Stimulated activated naive CD4-positive, alpha-beta T cell (primary cell): ENCODE measurements around the gene ULK4.
"Not testable (repeated sequence)": the region's sequence is repeated elsewhere in the genome, so short reads cannot be mapped to it uniquely, and the experiment has no call there.

Source experiments
- DNase-seq, 6 experiments: peaks; one replicate each; lab custom pipeline; 2025; lab: John Stamatoyannopoulos, UW

Gene ULK4

DNA sequence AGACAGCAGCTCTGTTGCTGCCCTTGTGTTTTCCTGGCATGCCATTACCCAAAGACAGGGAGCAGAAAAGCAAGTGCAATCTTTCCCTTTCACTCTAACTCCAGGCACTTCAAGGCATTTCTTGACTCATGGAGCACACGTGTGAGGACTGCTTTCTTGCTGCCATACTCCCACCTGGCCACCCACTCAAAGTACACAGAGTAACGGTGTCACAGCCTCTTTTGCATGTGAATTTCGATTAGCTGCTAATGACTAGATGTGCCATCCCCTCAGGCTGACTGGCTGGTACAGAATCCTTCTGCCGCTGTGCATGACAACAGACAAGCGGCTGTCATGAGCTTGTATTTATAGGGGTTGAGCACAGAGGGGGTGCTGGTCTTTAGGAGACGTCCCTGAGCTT, 382.0 kb downstream of the ULK4 start:
- no peak for DNase-seq

DNA sequence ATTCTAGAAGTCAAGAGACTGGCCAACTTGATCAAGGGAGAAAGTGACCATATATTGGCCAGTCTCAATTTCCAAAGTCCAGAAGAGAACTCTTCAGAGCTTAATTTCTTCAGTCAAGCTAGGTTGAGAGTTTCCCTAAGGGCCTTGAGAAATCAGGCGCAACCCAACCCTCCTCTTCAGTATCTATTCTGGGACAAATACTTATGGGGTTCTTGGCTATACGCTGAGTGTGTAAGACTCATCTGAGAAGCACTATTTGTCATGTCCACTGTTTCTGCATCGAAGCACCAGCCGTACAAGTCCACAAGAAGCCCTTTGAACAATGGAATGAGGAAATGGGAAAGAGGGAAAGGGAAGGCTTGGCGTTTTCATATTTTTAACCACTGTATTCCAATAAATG, 383.1 kb downstream of the ULK4 start:
- no peak for DNase-seq

DNA sequence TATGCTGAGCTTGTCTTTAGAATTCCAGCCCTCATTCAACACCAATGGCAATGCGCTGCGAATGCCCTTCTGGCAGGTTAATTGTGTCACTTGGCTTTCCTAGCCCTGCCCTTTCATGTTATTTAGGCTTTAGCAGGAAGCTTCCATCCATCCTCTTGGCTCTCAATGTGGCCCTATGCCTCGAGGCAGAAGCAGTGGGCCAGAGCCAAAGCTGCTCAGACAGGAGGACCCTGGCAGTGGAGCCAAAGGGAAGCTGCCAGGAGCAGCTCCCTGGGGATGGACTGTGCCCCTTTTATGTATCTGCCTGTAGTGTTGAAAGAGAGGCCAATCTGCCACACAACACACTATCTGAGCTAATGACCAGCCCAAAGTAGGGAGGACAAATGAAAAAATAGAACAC, 386.2 kb downstream of the ULK4 start:
- no peak for DNase-seq

DNA sequence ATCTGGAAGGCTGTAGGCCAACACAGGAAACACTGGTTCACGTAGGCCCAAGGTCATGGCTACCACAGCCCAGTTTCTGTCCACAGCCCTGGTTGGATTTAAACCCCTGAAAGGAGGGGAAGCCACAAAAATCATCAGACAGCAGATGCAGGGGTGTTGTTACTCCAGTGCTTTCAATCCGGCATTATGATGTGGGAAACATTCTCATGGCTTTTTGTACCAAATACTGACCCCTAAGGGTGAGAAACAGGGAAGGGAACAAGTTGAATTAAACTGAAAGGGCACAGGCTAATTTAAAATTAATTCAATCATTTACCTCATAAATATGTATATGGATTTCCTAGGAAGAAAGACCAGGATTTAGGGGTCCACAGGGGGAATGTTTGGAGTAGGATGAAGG, 387.0 kb downstream of the ULK4 start:
- DNase-seq = no peak

DNA sequence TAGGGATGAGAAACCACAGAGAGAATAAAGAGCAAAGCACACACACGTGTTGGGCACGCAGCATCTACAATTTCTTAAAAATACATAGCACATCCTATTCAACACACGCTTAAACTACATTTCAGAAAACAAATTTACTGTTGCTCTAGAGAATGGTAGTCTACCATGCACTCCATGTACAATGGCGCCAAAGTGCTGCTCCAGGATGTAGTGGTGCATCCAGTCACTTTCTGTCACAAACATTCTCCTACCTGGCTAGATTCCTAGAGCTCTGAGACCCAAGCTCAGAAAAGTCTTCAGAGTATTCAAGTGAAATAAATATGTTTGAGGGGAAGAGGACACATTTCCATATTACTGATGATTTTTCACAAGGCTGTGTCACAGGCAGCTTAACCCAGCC, 388.3 kb downstream of the ULK4 start:
- DNase-seq = no peak

DNA sequence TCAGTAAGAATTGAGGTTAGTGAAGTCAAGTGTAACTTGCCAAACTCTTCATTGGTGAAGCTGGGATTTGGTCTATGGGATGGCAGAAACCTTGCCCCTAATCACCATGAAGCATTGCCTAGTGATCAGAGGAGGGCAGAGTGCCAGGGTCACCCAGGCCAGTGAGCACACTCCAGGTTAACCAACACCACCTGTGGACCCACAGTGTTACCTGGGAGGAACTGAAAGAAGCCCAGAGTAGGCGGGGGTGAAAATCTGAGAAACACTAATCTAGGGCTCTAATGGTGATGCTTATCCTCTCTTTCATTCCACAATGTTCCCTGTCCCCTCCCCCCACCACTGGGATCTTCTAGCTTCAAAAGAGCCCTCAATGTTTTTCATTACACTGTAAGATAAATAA, 389.8 kb downstream of the ULK4 start:
- no peak for DNase-seq

DNA sequence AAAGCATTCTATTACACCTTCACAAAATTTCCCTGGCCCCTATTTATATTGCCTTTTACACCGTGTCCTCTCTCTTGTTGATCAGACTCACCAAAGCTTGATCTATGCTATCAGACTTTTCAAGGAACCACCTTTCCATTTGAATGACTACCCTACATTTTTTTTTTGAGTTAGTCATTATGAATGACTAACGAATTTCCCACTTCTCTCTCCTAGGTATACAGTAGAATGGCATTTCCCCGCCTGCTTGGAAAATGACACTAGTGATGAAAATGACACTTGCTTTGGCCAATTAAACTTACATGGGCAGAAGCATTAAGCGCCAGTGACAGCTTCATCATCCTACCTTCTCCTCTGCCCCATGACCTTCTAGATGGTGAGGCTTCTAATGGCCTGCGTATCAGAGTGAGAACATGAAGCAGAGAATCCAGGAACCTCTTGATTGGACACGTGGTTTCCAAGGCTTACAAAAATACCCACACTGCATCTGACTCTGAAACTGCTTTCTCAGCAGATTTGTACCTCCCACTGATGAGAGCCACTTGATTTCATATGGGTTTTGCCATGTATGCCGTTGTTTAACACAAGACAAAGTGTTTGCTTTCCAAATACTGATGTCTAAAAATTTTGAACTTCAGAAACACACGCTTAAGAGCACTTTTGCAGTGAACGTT, 392.1 kb downstream of the ULK4 start:
- no peak for DNase-seq

DNA sequence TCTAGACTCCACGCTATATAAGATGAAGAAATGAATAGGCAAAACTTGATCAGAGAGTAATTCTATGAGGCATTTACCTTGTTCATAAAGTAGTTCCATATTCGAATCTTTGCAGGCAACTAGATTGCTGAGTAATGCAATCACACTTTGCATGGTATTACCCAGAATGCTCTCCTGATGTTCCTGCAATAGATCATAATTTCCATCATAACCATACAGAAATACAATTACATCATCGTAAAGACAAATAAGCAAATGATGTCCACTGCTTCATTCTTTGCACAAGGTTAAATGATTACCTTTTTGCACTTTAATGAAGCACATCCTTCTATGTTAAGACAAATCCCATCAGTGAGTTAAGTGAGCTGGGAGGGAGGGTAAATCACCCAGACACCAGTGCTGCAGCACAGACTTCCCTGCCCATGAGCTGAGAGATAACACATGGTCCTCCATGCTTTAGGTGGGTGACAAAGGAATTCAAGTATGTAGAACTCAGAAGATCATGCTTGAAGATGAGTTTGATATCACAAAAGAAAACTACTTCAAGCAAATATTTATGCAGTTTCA, 395.9 kb downstream of the ULK4 start:
- DNase-seq = no peak

DNA sequence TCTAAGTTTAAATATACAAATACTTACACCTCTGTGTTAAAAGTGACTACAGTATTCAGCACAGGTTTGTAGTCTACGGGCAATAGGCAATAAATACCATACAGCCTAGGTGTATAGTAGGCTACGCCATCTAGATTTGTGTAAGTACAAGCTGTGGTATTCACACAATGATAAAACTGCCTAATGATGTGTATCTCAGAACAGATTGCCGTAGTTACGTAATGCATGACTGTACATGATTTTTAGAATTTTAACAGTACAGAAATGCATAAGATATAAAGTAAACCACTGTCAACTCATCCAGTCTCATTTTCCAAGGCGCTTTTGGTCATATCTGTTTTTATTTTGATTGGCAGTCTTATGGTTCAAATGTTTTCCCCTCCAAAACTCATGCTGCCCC, 396.9 kb downstream of the ULK4 start:
- no peak for DNase-seq

DNA sequence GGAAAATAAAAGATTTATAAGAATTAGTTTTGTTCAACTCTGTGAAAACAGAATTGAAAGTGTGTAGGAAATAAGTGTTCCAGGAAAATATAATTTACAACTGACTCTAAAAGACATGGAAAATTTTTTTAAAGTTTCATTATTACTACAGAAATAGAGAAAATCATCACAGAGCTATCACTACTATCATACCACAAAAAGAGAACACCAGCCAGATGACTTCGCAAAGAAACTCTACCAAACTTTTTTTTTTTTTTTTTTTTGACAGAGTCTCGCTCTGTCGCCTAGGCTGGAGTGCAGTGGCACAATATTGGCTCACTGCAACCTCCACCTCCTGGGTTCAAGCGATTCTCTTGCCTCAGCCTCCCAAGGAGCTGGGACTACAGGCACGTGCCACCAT, 405.7 kb downstream of the ULK4 start:
- DNase-seq = not testable (repeated sequence)

DNA sequence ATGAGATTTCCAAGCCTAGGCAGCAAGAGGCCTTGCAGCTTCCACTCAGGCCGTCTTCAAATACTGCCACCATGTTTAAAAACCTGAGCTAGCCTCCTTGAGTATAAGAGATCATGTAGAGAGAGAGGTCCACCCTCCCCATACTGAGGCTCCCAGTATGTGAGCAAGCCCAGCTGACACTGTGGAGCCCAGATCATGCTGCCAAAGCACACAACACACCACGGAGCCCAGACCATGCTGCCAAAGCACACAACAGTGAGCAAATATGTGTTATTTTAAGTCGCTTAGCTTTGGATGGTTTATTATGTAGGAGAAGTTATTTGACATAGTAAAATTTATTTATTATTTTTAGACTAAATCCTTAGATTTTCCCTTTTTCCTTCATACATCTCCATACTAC, 428.9 kb downstream of the ULK4 start:
- DNase-seq = no peak

DNA sequence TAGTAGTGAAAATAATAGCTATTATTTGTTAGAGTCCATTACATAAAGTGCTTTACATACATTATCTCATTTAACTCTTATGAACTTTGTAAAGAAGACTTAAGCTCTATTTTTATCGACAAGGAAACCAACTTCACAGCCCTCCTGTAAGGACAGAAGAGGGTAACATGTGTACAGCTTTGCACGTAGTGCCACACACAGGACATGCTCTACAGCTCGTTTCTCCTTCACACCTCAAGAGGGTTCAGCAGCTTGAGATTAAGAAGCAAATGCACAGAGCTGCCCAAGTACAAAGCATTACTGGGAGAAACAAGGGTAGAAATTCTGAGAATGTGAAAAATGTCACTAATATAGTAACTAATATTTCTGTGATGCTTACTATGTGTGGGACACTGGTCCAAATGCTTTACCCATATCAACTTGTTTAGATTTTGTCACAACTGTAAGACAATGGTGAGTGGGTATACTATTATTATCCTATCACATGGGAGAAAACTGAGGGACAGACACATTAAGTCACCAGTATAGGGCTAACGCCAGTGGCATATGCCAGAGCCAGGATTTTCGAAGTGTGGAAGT, 434.8 kb downstream of the ULK4 start:
- no peak for DNase-seq

DNA sequence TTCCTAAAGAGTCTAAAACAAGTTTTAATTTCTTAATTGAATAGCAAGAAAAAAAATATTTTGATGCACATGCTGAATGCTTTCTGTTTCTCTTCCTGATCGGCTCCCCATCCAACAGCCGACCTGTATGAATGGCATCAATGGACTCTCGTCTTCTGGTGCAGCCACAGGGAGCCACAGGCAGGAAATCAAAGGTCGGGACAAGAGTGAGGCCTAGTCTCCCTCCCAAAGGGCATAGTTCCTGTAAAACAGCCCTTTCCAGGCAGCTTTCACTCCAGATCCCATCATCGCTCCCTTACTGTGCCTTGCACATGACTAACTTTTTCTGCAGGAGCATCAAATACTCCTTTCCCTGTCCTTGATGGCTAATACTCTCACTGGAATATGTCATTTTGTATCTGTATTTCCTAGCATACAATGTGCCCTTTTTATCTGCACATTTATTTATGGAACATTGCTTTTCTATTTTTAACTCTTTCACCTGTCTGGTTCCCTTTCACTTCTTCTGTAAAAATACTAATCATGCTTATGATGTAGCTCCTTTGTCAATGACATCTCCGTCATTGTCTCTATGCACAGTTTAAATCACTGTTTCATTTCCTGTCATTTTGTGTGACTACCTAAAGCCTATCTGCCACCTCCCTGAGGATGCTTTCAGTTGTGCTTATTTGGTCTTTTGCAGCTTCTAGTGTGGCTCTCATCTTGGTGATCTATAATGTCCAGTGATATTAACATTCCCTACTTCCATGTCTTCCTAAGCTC, 436.4 kb downstream of the ULK4 start:
- no peak for DNase-seq

DNA sequence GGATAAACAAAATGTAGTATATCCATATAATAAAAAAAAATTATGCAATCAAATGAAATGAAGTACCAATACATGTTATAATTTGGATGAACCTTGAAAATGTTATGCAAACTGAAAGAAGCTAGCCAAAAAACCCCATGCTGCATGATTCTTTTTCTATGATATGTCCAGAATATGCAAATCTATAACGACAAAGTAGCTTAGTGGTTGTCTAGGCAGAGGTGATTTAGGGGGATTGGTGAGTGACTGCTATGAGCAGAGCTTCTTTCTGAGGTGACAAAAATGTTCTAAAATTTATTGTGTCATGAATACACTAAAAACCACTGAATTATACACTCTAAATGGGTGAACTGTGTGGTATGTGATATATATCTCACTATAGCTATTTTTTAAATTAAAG, 438.0 kb downstream of the ULK4 start:
- no peak for DNase-seq

DNA sequence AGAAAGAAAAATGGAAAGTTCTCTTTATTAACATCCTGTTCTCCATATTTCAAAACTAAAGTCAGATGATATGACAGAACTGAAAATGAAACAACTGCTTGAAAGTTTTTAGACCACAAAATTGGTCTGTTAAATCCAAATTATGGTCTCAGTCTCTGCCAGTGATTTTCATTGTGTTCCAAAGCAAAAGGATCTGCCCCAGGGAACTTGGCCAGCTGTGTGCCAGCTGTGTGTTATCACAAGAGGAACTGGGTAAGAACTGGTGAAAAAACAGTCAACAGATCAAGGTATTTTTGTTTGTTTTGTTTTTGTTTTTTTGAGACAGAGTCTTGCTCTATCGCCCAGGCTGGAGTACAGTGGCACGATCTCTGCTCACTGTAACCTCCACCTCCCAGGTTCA, 439.3 kb downstream of the ULK4 start:
- no peak for DNase-seq

DNA sequence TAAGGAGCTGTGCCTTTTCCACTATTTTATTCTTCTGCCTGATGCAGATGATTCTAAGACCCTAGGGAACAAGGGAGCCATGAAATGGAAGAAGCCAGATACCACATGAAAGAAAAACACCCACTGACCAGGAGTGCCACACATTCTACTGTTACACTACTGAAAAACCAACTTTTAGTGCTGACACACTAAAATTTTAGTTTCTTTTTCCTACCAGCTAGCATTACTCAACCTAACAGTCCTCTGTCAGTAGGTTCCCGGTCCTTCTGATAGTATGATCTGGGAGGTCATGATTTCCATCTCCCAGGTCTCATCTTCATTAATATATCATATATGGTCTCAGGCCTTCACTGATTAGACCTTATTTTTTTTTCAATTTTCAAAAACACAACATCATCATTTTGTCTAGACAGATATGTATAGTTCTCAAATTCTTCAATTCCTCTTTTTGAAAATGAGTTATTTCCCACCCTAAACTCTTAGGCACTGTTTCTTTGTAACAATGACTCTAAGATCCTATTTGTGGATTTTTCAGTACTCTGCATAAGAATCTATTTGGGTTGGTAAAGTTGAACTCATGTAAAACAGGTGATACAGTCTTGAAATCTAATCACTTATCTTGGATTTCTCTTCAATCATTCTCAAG, 440.8 kb downstream of the ULK4 start:
- DNase-seq = no peak

DNA sequence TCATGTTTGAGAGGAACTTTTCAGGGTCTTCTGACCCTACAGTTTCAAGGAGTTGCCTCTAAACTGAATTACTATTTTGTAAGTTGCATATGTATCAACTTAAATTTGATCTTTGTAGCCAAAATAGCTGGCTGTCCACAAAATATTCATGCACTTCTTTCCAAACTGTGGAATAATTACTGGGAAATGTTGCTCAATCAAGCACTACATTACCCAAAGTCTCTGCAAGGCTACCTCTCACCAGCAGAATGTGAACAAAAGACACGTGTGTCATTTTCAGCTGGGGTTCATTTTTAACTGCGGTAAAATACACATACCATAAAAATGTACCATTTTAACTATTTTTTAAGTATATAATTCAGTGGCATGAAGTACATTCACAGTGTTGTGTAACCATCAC, 442.2 kb downstream of the ULK4 start:
- DNase-seq = no peak

DNA sequence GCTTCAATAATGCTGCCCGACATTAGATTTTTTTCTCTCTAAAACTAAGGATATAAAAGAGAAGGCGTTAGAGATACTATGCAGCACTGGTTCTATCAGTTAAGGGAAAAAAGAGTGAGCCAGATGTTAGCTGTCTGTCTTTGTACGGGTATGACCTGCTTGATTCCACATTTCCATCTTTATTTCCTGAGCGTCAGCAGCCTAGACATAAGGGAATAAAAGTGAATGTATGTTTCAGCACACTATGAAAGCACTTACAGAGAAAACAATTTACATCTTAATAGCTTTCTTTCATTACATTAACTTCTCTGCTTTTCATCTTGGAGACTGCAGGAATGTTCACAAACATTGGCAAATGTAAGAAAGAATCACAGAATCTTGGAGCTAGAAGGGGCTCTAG, 443.3 kb downstream of the ULK4 start:
- DNase-seq = no peak

DNA sequence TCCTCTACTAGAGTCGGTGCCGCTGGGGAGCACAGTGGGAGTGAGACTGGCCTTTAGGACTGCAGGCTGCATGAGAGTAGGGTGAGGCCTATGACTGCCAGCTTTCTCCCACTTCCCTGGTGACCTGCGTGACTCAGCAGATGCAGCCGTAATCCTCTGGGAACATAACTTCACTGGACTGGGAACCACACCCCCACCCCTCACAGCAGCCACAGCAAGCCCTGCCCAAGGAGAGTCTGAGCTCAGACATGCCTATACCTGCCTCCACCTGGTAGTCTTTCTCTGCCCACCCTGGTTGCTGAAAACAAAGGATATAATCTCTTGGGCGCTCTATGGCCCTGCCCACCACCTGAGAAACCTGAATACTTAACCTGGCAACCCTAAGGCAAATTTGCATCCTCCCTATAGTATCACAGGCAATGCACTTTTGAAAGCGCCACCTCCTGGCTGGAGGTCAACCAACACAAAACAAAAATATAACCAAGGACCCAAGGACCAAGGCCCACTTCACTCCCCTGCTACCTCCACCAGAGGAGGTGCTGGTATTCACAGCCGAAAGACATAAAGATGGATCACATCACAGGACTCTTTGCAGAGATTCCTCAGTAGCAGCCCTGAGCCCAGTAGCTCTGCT, 453.7 kb downstream of the ULK4 start:
- no peak for DNase-seq

DNA sequence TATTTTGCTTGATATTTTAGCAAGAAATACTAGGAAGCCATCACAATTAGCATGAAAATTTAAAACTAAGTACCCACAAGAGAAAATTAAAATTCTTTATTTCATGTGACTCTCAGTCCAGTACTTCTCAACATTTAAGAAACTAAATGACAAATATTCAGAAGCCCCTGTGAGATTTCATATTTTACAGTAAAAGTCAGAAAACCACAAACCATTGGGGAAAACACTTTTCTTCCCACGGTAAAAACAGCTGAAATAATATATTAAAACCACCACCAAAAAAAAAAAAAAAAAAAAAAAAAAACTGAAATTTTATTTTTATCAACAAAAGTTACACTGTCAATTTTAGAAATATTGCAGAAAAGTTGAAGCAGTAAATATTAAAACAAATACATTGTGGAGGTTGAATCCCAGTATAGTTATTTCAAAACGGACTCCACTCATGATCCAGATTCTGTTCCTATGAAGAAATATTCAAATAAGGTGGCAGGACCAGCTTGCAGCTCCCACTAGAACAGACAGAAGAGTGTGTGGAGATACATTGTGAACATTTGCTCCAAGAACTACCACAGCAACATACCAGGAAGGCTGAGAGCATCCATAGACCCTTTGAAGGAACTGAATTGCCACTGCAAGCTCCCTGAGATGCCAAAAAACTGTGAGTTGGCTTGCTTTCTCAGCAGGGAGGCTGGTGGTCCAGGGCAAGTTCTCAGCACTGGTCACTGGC, 454.4 kb downstream of the ULK4 start:
- no peak for DNase-seq

DNA sequence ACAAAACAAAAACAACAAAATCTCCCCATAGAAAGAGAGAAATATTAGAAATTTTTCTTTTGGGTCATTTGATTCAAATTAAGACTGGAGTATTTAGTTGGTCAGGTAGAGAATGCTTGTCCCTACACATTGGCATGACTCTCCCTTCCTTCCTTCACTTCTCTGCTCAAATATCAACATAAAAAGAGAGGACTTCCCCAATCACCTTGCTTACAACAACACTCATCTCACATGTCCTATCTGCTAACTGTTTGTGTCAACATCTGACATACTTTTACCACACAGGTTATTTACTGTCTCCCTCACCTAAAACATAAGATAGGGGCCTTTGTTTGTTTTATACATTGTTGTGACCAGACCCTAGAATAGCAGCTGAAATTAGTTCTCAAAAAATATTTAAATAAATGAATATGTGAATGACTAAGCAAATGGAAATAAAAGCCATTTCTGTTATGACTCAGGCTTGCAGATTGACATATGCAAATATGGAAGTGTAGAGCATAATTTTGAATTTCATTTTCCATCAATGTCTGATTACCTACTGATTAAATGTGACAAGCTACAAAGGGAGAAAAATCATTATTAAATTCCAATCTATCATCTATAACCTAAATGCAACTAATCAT, 457.8 kb downstream of the ULK4 start:
- no peak for DNase-seq
